Measurements from ENCODE around the gene RTP1. TPM values are rescaled to one million over a fixed set of nuclear protein-coding genes. Genes with fewer than 3 reads are reported as not detected.
"Not testable (repeated sequence)": the region's sequence is repeated elsewhere in the genome, so short reads cannot be mapped to it uniquely, and the experiment has no call there.

The RTP1 gene
- total RNA-seq, 4 donors from 2014 or later = not detected

- 77 to 79% methylated on average over 1 of the region's 1 CpG for WGBS, 2 donors
- TF ChIP-seq POLR2A (IDR thresholded peaks at IDR 0.05) (no peak), CTCF (IDR thresholded peaks at IDR 0.05) (no peak)
Measured at GRCh38 chr3:187236962-187237361, 39.7 kb downstream of the RTP1 start.

GRCh38 chr3:187237741-187238140 lies 40.5 kb downstream of the RTP1 start:
- intact Hi-C loops (cut with DNase I; ENCODE audit: low total_unique reads) = no loop called here
- H3K4me3 ChIP-seq (ENCODE audit: low read depth, poor library complexity, severe bottlenecking) = no peak overlapping the region
- no peak for TF ChIP-seq CTCF (IDR thresholded peaks at IDR 0.05)
- no peak for TF ChIP-seq POLR2A (IDR thresholded peaks at IDR 0.05)
- DNase-seq (ENCODE audit: low spot score in 2 of 2) = no peak

More at GRCh38 chr3:187236962-187237361, 39.7 kb downstream of the RTP1 start:
- no peak for DNase-seq (ENCODE audit: low spot score in 2 of 2)
- intact Hi-C loops (cut with DNase I; ENCODE audit: low total_unique reads) = no loop called here
- H3K4me3 ChIP-seq (ENCODE audit: low read depth, poor library complexity, severe bottlenecking) = no peak overlapping the region

- TF ChIP-seq CTCF (IDR thresholded peaks at IDR 0.05) (no peak), POLR2A (IDR thresholded peaks at IDR 0.05) (no peak)
- 74 to 94% methylated on average over 1 of the region's 1 CpG for WGBS, 2 donors
- intact Hi-C loops (cut with DNase I; ENCODE audit: low total_unique reads) = no loop called here
- DNase-seq (ENCODE audit: low spot score in 2 of 2) = no peak
- H3K4me3 ChIP-seq (ENCODE audit: low read depth, poor library complexity, severe bottlenecking) = no peak overlapping the region
Measured at GRCh38 chr3:187238239-187238638, 41.0 kb downstream of the RTP1 start.

GRCh38 chr3:187238835-187239234 lies 41.5 kb downstream of the RTP1 start:
- 89 to 92% methylated on average over 4 of the region's 4 CpGs for WGBS, 2 donors
- H3K4me3 ChIP-seq (ENCODE audit: low read depth, poor library complexity, severe bottlenecking); DNase-seq (ENCODE audit: low spot score in 2 of 2); intact Hi-C loops (cut with DNase I; ENCODE audit: low total_unique reads): not testable (repeated sequence)

GRCh38 chr3:187242435-187242834 lies 45.1 kb downstream of the RTP1 start:
- intact Hi-C loops (cut with DNase I; ENCODE audit: low total_unique reads) = no loop called here
- TF ChIP-seq CTCF (IDR thresholded peaks at IDR 0.05) (no peak), POLR2A (IDR thresholded peaks at IDR 0.05) (no peak)
- no peak for DNase-seq (ENCODE audit: low spot score in 2 of 2)
- 84 to 87% methylated on average over 5 of the region's 5 CpGs for WGBS, 2 donors
- H3K4me3 ChIP-seq (ENCODE audit: low read depth, poor library complexity, severe bottlenecking) = no peak overlapping the region

- DNase-seq (ENCODE audit: low spot score in 2 of 2) = no peak
- no peak for TF ChIP-seq CTCF (IDR thresholded peaks at IDR 0.05)
- WGBS, 2 donors = 89 to 93% methylated on average over 4 of the region's 4 CpGs
- intact Hi-C loops (cut with DNase I; ENCODE audit: low total_unique reads) = no loop called here
- H3K4me3 ChIP-seq (ENCODE audit: low read depth, poor library complexity, severe bottlenecking) = no peak overlapping the region
Measured at GRCh38 chr3:187242900-187243299, 45.6 kb downstream of the RTP1 start.
